HEK293 (cell line): ENCODE results near the gene C1GALT1C1.

Experiments
- BCL11A ChIP-seq: fragments of 450-650 bp; formaldehyde crosslinking; IDR thresholded peaks from 2 replicates; pipeline ENCODE4 v1.5.1; 2016; ENCODE audit warnings: low read depth, missing biosample characterization, missing genetic modification characterization
- GFI1B ChIP-seq: fragments of 450-650 bp; formaldehyde crosslinking; IDR thresholded peaks from 2 replicates; pipeline ENCODE4 v1.5.1; 2016; ENCODE audit warnings: missing biosample characterization, missing genetic modification characterization
- GLIS1 ChIP-seq: fragments of 450-650 bp; formaldehyde crosslinking; IDR thresholded peaks from 2 replicates; pipeline ENCODE4 v1.5.1; 2016; ENCODE audit warnings: missing biosample characterization, missing genetic modification characterization
- HOXA7 ChIP-seq: sonication (generic); formaldehyde crosslinking; IDR thresholded peaks from 2 replicates; pipeline ENCODE4 v1.8.1; 2022; ENCODE audit warnings: missing genetic modification reagents, borderline replicate concordance
- SCRT1 ChIP-seq: fragments of 450-650 bp; formaldehyde crosslinking; IDR thresholded peaks from 2 replicates; pipeline ENCODE4 v1.5.1; 2016; ENCODE audit warnings: missing biosample characterization, missing genetic modification characterization, borderline replicate concordance
- SCRT2 ChIP-seq: fragments of 450-650 bp; formaldehyde crosslinking; IDR thresholded peaks from 2 replicates; pipeline ENCODE4 v1.5.1; 2016; ENCODE audit warnings: missing biosample characterization, missing genetic modification characterization
- SP7 ChIP-seq: fragments of 450-650 bp; formaldehyde crosslinking; IDR thresholded peaks from 2 replicates; pipeline ENCODE4 v1.5.1; 2016; ENCODE audit warnings: missing biosample characterization, missing genetic modification characterization
- ZBTB10 ChIP-seq: fragments of 450-650 bp; formaldehyde crosslinking; IDR thresholded peaks from 2 replicates; pipeline ENCODE4 v1.5.1; 2016; ENCODE audit warnings: missing biosample characterization, missing genetic modification characterization
- ZBTB8A ChIP-seq: fragments of 450-650 bp; formaldehyde crosslinking; IDR thresholded peaks from 2 replicates; pipeline ENCODE4 v1.5.1; 2016; ENCODE audit warnings: missing biosample characterization, missing genetic modification characterization
- ZFP37 ChIP-seq: fragments of 450-650 bp; formaldehyde crosslinking; IDR thresholded peaks from 2 replicates; pipeline ENCODE4 v1.5.1; 2016; ENCODE audit warnings: missing biosample characterization, missing genetic modification characterization
- ZFP69B ChIP-seq: fragments of 450-650 bp; formaldehyde crosslinking; IDR thresholded peaks from 2 replicates; pipeline ENCODE4 v1.5.1; 2016; ENCODE audit warnings: missing biosample characterization, missing genetic modification characterization
- ZNF157 ChIP-seq: fragments of 450-650 bp; formaldehyde crosslinking; IDR thresholded peaks from 2 replicates; pipeline ENCODE4 v1.5.1; 2016; ENCODE audit warnings: missing biosample characterization, missing genetic modification characterization
- ZNF23 ChIP-seq: fragments of 450-650 bp; formaldehyde crosslinking; IDR thresholded peaks from 2 replicates; pipeline ENCODE4 v1.5.1; 2016; ENCODE audit warnings: missing biosample characterization, missing genetic modification characterization, borderline replicate concordance
- ZNF239 ChIP-seq: fragments of 450-650 bp; formaldehyde crosslinking; IDR thresholded peaks from 2 replicates; pipeline ENCODE4 v1.5.1; 2016; ENCODE audit warnings: missing biosample characterization, missing genetic modification characterization
- ZNF335 ChIP-seq: fragments of 450-650 bp; formaldehyde crosslinking; conservative IDR thresholded peaks from 2 replicates; pipeline ENCODE4 v1.5.1; 2016; ENCODE audit warnings: missing biosample characterization, missing genetic modification characterization
- ZNF518A ChIP-seq: fragments of 450-650 bp; formaldehyde crosslinking; conservative IDR thresholded peaks from 2 replicates; pipeline ENCODE4 v1.5.1; 2016; ENCODE audit warnings: low read depth, missing biosample characterization, missing genetic modification characterization
- ZNF544 ChIP-seq: fragments of 450-650 bp; formaldehyde crosslinking; IDR thresholded peaks from 2 replicates; pipeline ENCODE4 v1.5.0; 2017; ENCODE audit warnings: missing biosample characterization, missing genetic modification characterization
- ZNF600 ChIP-seq: fragments of 450-650 bp; formaldehyde crosslinking; IDR thresholded peaks from 2 replicates; pipeline ENCODE4 v1.5.1; 2016; ENCODE audit warnings: missing biosample characterization, missing genetic modification characterization
- ZNF624 ChIP-seq: fragments of 450-650 bp; formaldehyde crosslinking; IDR thresholded peaks from 2 replicates; pipeline ENCODE4 v1.5.1; 2017; ENCODE audit warnings: missing biosample characterization, missing genetic modification characterization
- ZNF677 ChIP-seq: fragments of 450-650 bp; IDR thresholded peaks from 2 replicates; pipeline ENCODE4 v1.5.0; 2018; ENCODE audit warnings: missing biosample characterization, mild to moderate bottlenecking, missing genetic modification characterization, moderate library complexity
- ZNF747 ChIP-seq: fragments of 450-650 bp; formaldehyde crosslinking; IDR thresholded peaks from 2 replicates; pipeline ENCODE4 v1.5.1; 2016; ENCODE audit warnings: missing biosample characterization, missing genetic modification characterization
- TF ChIP-seq, protein P1 (sequence below): IDR thresholded peaks from 2 replicates; pipeline ENCODE4 v1.6.1; 2011; ENCODE audit warnings: mild to moderate bottlenecking, low read depth, low read length, borderline replicate concordance
- TF ChIP-seq, protein P2 (sequence below): fragments of 450-650 bp; formaldehyde crosslinking; IDR thresholded peaks from 2 replicates; pipeline ENCODE4 v1.5.1; 2016; ENCODE audit warnings: missing biosample characterization, missing genetic modification characterization, low read depth
- TF ChIP-seq, protein P3 (sequence below): fragments of 450-650 bp; formaldehyde crosslinking; IDR thresholded peaks from 2 replicates; pipeline ENCODE4 v1.5.1; 2017; ENCODE audit warnings: missing biosample characterization, missing genetic modification characterization
- TF ChIP-seq, protein P4 (sequence below): fragments of 450-650 bp; formaldehyde crosslinking; IDR thresholded peaks from 2 replicates; pipeline ENCODE4 v1.5.1; 2016; ENCODE audit warnings: missing biosample characterization, missing genetic modification characterization
- TF ChIP-seq, protein P5 (sequence below): fragments of 450-650 bp; formaldehyde crosslinking; IDR thresholded peaks from 2 replicates; pipeline ENCODE4 v1.5.1; 2016; ENCODE audit warnings: missing biosample characterization, missing genetic modification characterization

Gene C1GALT1C1

GRCh38 chrX:120603707-120604360, 26.0 kb downstream of the C1GALT1C1 start, which contains the start of gene MCTS1 (continued):
- TF ChIP-seq ZNF518A (tag by site-specific recombination) (peak; percentile 94), ZNF747 (no peak), ZBTB8A (no peak), GFI1B (peak; percentile 83), SCRT2 (tag by site-specific recombination) (no peak), ZNF624 (no peak), GLIS1 (tag by site-specific recombination) (peak; percentile 10; the same call in 1 of the 2 replicates), ZNF335 (peak; percentile 63), BCL11A (tag by site-specific recombination) (no peak), HOXA7 (CRISPR knock-in tag) (no peak), ZNF23 (no peak), ZNF544 (tag by site-specific recombination) (no peak), ZNF600 (no peak), SCRT1 (tag by site-specific recombination) (no peak), ZNF677 (tag by site-specific recombination) (no peak), ZFP69B (tag by site-specific recombination) (peak; percentile 46; the same call in 1 of the 2 replicates), ZFP37 (no peak), ZBTB10 (tag by site-specific recombination) (no peak), ZNF239 (tag by site-specific recombination) (no peak), ZNF157 (no peak), SP7 (tag by site-specific recombination) (peak; percentile 67)
- TF ChIP-seq, protein P1, sequence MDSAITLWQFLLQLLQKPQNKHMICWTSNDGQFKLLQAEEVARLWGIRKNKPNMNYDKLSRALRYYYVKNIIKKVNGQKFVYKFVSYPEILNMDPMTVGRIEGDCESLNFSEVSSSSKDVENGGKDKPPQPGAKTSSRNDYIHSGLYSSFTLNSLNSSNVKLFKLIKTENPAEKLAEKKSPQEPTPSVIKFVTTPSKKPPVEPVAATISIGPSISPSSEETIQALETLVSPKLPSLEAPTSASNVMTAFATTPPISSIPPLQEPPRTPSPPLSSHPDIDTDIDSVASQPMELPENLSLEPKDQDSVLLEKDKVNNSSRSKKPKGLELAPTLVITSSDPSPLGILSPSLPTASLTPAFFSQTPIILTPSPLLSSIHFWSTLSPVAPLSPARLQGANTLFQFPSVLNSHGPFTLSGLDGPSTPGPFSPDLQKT: no peak
- TF ChIP-seq, protein P2, sequence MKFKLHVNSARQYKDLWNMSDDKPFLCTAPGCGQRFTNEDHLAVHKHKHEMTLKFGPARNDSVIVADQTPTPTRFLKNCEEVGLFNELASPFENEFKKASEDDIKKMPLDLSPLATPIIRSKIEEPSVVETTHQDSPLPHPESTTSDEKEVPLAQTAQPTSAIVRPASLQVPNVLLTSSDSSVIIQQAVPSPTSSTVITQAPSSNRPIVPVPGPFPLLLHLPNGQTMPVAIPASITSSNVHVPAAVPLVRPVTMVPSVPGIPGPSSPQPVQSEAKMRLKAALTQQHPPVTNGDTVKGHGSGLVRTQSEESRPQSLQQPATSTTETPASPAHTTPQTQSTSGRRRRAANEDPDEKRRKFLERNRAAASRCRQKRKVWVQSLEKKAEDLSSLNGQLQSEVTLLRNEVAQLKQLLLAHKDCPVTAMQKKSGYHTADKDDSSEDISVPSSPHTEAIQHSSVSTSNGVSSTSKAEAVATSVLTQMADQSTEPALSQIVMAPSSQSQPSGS: 0 out of 2 replicates have a peak, but pooled peaks have one; percentile 23
- TF ChIP-seq, protein P3, sequence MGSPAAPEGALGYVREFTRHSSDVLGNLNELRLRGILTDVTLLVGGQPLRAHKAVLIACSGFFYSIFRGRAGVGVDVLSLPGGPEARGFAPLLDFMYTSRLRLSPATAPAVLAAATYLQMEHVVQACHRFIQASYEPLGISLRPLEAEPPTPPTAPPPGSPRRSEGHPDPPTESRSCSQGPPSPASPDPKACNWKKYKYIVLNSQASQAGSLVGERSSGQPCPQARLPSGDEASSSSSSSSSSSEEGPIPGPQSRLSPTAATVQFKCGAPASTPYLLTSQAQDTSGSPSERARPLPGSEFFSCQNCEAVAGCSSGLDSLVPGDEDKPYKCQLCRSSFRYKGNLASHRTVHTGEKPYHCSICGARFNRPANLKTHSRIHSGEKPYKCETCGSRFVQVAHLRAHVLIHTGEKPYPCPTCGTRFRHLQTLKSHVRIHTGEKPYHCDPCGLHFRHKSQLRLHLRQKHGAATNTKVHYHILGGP (tag by site-specific recombination): no peak
- TF ChIP-seq, protein P4, sequence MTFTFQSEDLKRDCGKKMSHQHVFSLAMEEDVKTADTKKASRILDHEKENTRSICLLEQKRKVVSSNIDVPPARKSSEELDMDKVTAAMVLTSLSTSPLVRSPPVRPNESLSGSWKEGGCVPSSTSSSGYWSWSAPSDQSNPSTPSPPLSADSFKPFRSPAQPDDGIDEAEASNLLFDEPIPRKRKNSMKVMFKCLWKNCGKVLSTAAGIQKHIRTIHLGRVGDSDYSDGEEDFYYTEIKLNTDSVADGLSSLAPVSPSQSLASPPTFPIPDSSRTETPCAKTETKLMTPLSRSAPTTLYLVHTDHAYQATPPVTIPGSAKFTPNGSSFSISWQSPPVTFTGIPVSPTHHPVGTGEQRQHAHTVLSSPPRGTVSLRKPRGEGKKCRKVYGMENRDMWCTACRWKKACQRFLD (tag by site-specific recombination): no peak
- TF ChIP-seq, protein P5, sequence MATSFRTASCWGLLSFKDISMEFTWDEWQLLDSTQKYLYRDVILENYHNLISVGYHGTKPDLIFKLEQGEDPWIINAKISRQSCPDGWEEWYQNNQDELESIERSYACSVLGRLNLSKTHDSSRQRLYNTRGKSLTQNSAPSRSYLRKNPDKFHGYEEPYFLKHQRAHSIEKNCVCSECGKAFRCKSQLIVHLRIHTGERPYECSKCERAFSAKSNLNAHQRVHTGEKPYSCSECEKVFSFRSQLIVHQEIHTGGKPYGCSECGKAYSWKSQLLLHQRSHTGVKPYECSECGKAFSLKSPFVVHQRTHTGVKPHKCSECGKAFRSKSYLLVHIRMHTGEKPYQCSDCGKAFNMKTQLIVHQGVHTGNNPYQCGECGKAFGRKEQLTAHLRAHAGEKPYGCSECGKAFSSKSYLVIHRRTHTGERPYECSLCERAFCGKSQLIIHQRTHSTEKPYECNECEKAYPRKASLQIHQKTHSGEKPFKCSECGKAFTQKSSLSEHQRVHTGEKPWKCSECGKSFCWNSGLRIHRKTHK (tag by site-specific recombination): no peak
